Measurements from ENCODE around the gene SIL1.

Gene SIL1

GRCh38 chr5:138898742-138899141 lies 299.4 kb downstream of the SIL1 start:
- in situ Hi-C loops (cut with MboI; ENCODE audit: low sequenced_read_pairs): no loop called here

DNA sequence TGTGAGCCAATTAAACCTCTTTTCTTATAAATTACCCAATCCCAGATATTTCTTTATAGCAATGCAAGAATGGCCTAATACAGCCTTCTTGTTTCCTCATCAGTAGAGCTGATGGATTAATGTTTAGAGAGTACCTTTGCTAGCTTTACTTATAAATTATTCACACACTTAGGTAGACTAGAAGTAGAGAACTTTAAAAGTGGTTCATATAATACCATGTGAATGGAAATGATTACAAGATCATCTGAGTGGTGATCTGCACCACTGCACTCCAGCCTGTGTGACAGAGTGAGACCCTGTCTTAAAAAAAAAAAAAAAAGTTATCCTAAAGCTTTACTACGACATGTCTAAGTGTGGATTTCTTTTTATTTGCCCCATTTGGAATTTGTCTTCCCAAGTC lies 299.9 kb downstream of the SIL1 start:
- in situ Hi-C loops (cut with MboI; ENCODE audit: low sequenced_read_pairs): no loop called here

All from HL-60/S4 treated with phorbol 12-myristate 13-acetate at 8.2 ng/mL for 4 days and 3 days (cell line).